H1 (cell line): ENCODE measurements around the gene AGPAT4.

Experiments
- ATF3 ChIP-seq: IDR thresholded peaks from 2 replicates; pipeline ENCODE4 v1.6.1; 2011; ENCODE audit warnings: low read depth, mild to moderate bottlenecking, low read length; ENCODE audit not compliant: insufficient read depth
- CHD1 ChIP-seq: IDR thresholded peaks from 2 replicates; pipeline ENCODE4 v1.6.1; 2012; ENCODE audit warnings: low read depth, low read length, improper control_type of control experiment
- EP300 ChIP-seq, 2 experiments: IDR thresholded peaks; 1 replicate in 1 of 2; 2 replicates in 1 of 2; pipeline ENCODE4 v1.6.1; 2011 to 2012; ENCODE audit warnings: low read depth in 2 of 2, low read length in 2 of 2, mild to moderate bottlenecking in 2 of 2, borderline replicate concordance in 1 of 2, inconsistent platforms in 1 of 2, moderate library complexity in 1 of 2
- JUND ChIP-seq: IDR thresholded peaks from 2 replicates; pipeline ENCODE4 v1.6.1; 2011; ENCODE audit warnings: mild to moderate bottlenecking, improper control_type of control experiment, low read length
- KDM1A ChIP-seq: fragments of 200-600, 300-600 bp; sonication (generic); IDR thresholded peaks from 2 replicates; pipeline ENCODE4 v1.7.1; 2016; ENCODE audit warnings: mild to moderate bottlenecking, low read length, borderline replicate concordance
- MAX ChIP-seq: IDR thresholded peaks from 2 replicates; pipeline ENCODE4 v1.6.1; 2012; ENCODE audit warnings: inconsistent platforms
- POLR2A ChIP-seq, 2 experiments: IDR thresholded peaks; 1 replicate in 1 of 2; 2 replicates in 1 of 2; pipeline ENCODE4 v1.6.1; 2011; ENCODE audit warnings: low read depth in 2 of 2, low read length in 2 of 2, mild to moderate bottlenecking in 2 of 2; ENCODE audit errors: control extremely low read depth in 1 of 2
- POLR2AphosphoS5 ChIP-seq: IDR thresholded peaks from 2 replicates; pipeline ENCODE4 v1.6.1; 2011; ENCODE audit warnings: low read depth, low read length
- ZNF274 ChIP-seq: IDR thresholded peaks from 2 replicates; pipeline ENCODE4 v1.7.0; 2012; ENCODE audit warnings: low read length, borderline replicate concordance; ENCODE audit errors: extremely low read depth
- TF ChIP-seq, protein P1 (sequence below), 3 experiments: IDR thresholded peaks; 1 replicate in 2 of 3; 2 replicates in 1 of 3; pipeline versions ENCODE4 v1.5.1 to v1.6.1; 2011; ENCODE audit warnings: low read length in 3 of 3, mild to moderate bottlenecking in 3 of 3, inconsistent platforms in 2 of 3, low read depth in 1 of 3, moderate library complexity in 1 of 3; ENCODE audit not compliant: insufficient read depth in 1 of 3; ENCODE audit errors: control extremely low read depth in 1 of 3

GRCh38 chr6:161257793-161258457, 15.9 kb downstream of the AGPAT4 start:
- no peak for TF ChIP-seq ATF3
- TF ChIP-seq, protein P1, sequence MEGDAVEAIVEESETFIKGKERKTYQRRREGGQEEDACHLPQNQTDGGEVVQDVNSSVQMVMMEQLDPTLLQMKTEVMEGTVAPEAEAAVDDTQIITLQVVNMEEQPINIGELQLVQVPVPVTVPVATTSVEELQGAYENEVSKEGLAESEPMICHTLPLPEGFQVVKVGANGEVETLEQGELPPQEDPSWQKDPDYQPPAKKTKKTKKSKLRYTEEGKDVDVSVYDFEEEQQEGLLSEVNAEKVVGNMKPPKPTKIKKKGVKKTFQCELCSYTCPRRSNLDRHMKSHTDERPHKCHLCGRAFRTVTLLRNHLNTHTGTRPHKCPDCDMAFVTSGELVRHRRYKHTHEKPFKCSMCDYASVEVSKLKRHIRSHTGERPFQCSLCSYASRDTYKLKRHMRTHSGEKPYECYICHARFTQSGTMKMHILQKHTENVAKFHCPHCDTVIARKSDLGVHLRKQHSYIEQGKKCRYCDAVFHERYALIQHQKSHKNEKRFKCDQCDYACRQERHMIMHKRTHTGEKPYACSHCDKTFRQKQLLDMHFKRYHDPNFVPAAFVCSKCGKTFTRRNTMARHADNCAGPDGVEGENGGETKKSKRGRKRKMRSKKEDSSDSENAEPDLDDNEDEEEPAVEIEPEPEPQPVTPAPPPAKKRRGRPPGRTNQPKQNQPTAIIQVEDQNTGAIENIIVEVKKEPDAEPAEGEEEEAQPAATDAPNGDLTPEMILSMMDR (IDR thresholded peaks at IDR 0.05; ENCODE audit: control extremely low read depth in 1 of 3, insufficient read depth in 1 of 3, low read depth in 1 of 3, low read length in 3 of 3): no peak
- TF ChIP-seq CHD1: no peak
- no peak for TF ChIP-seq EP300 (IDR thresholded peaks at IDR 0.05; ENCODE audit: borderline replicate concordance in 1 of 2, low read depth in 2 of 2, low read length in 2 of 2)
- TF ChIP-seq KDM1A: no peak
- TF ChIP-seq MAX: no peak
- TF ChIP-seq ZNF274: no peak
- no peak for TF ChIP-seq POLR2AphosphoS5
- no peak for TF ChIP-seq JUND
- TF ChIP-seq POLR2A (IDR thresholded peaks at IDR 0.05; ENCODE audit: control extremely low read depth in 1 of 2, low read depth in 2 of 2, low read length in 2 of 2): no peak
